Endothelial cell of umbilical vein (primary cell): ENCODE data around the gene GLDN. TPM values are rescaled to one million over a fixed set of nuclear protein-coding genes. Genes with fewer than 3 reads are reported as not detected.

ENCODE experiments used
- BruUV-seq: library from RNA; stranded (reverse); fragments of 400-500 nt; replicated peaks from 2 replicates; lab custom pipeline; 2021; lab: Mats Ljungman, UMichigan
- CTCF ChIA-PET: fragments of 300-600, 350-600 bp; sonication (Branson Sonifier 250); formaldehyde crosslinking; loops from one replicate; lab custom pipeline; 2021; ENCODE audit warnings: antibody characterized with exemption, inconsistent platforms; lab: Charles Lee
- POLR2A ChIA-PET: fragments of 300-600, 350-600 bp; sonication (Branson Sonifier 250); formaldehyde crosslinking; loops from one replicate; lab custom pipeline; 2021; ENCODE audit warnings: antibody characterized with exemption, inconsistent platforms; lab: Charles Lee
- DNase-seq: peaks from one replicate; pipeline ENCODE4 v3.0.0-alpha.2; 2011; ENCODE audit warnings: low read depth, low spot score
- FAIRE-seq: peaks from 2 replicates; lab custom pipeline; 2011; peaks lifted over from hg19 to GRCh38; lab: Jason Lieb, UNC
- H2AFZ ChIP-seq: 2 replicates; pipeline ENCODE4 v1.6.0; 2012; ENCODE audit warnings: low read depth, low read length, control low read depth, inconsistent platforms
- H3K27ac ChIP-seq: 2 replicates; pipeline ENCODE4 v1.5.1; 2011; ENCODE audit warnings: low read depth, mild to moderate bottlenecking, control low read depth, low read length, moderate library complexity; ENCODE audit not compliant: insufficient read depth
- H3K27me3 ChIP-seq, 2 experiments: 2 replicates each; pipeline versions ENCODE4 v1.6.0 to v1.6.1; 2011; ENCODE audit warnings: low read length in 2 of 2, mixed read lengths in 1 of 2; ENCODE audit not compliant: control insufficient read depth in 2 of 2, insufficient read depth in 2 of 2
- H3K36me3 ChIP-seq, 2 experiments: 2 replicates in 1 of 2; 3 replicates in 1 of 2; pipeline ENCODE4 v1.5.1; 2011; ENCODE audit warnings: low read length in 2 of 2, mild to moderate bottlenecking in 1 of 2, moderate library complexity in 1 of 2; ENCODE audit not compliant: control insufficient read depth in 2 of 2, insufficient read depth in 2 of 2; ENCODE audit errors: extremely low read depth in 1 of 2
- H3K4me1 ChIP-seq: 3 replicates; pipeline ENCODE4 v1.5.1; 2011; ENCODE audit warnings: mild to moderate bottlenecking, low read length; ENCODE audit not compliant: control insufficient read depth, insufficient read depth; ENCODE audit errors: extremely low read depth
- H3K4me2 ChIP-seq: 2 replicates; pipeline ENCODE4 v1.6.1; 2011; ENCODE audit warnings: low read length, control low read depth, mixed read lengths; ENCODE audit not compliant: insufficient read depth
- H3K4me3 ChIP-seq, 3 experiments: fragments of 200-600 bp in 1 of 3; sonication (generic), shearing (Covaris generic) in 1 of 3; replicated peaks in 1 of 3; 2 replicates each; pipeline ENCODE4 v1.5.1; 2011 to 2016; ENCODE audit warnings: control low read depth in 3 of 3, low read length in 3 of 3, mild to moderate bottlenecking in 2 of 3, inconsistent platforms in 1 of 3, low read depth in 1 of 3, moderate library complexity in 1 of 3; ENCODE audit not compliant: insufficient read depth in 1 of 3
- H3K79me2 ChIP-seq: 2 replicates; pipeline ENCODE4 v1.6.0; 2012; ENCODE audit warnings: low read length, inconsistent platforms; ENCODE audit not compliant: control insufficient read depth, insufficient read depth
- H3K9ac ChIP-seq: replicated peaks from 2 replicates; pipeline ENCODE3; 2011; ENCODE audit warnings: low read length, control low read depth; ENCODE audit not compliant: insufficient read depth; ENCODE audit errors: extremely low read depth
- H3K9me1 ChIP-seq: replicated peaks from 3 replicates; pipeline ENCODE4 v1.6.0; 2011; ENCODE audit warnings: mild to moderate bottlenecking, low read length; ENCODE audit not compliant: control insufficient read depth, insufficient read depth; ENCODE audit errors: extremely low read depth
- H3K9me3 ChIP-seq: replicated peaks from 2 replicates; pipeline ENCODE4 v1.5.1; 2012; ENCODE audit warnings: low read length, inconsistent platforms; ENCODE audit not compliant: control insufficient read depth, insufficient read depth
- H4K20me1 ChIP-seq: replicated peaks from 2 replicates; pipeline ENCODE3; 2011; ENCODE audit warnings: mild to moderate bottlenecking, low read length; ENCODE audit not compliant: control insufficient read depth, insufficient read depth; ENCODE audit errors: extremely low read depth
- CTCF ChIP-seq, 2 donors: IDR thresholded peaks; 1 replicate in 1 of 2; 2 replicates in 1 of 2; pipeline ENCODE4 v1.5.1; 2011; ENCODE audit warnings: low read length in 2 of 2, mild to moderate bottlenecking in 2 of 2, moderate library complexity in 2 of 2, control low read depth in 1 of 2, inconsistent platforms in 1 of 2, low read depth in 1 of 2; ENCODE audit not compliant: insufficient read depth in 1 of 2; ENCODE audit errors: extremely low read depth in 1 of 2
- EZH2 ChIP-seq: IDR thresholded peaks from 2 replicates; pipeline ENCODE4 v1.6.1; 2012; ENCODE audit warnings: borderline replicate concordance, low read depth, mild to moderate bottlenecking, moderate library complexity, low read length, inconsistent platforms; ENCODE audit not compliant: severe bottlenecking
- FOS ChIP-seq: IDR thresholded peaks from 2 replicates; pipeline ENCODE4 v1.6.1; 2011; ENCODE audit warnings: mild to moderate bottlenecking, low read length, moderate library complexity, borderline replicate concordance; ENCODE audit not compliant: insufficient read depth
- GATA2 ChIP-seq: IDR thresholded peaks from 2 replicates; pipeline ENCODE4 v1.7.0; 2011; ENCODE audit warnings: low read depth, mild to moderate bottlenecking, moderate library complexity, mixed read lengths, low read length; ENCODE audit not compliant: insufficient read length, insufficient read depth
- JUN ChIP-seq: IDR thresholded peaks from 2 replicates; pipeline ENCODE4 v1.6.1; 2011; ENCODE audit warnings: borderline replicate concordance, low read depth; ENCODE audit not compliant: insufficient read length, insufficient read depth
- MAX ChIP-seq: IDR thresholded peaks from 2 replicates; pipeline ENCODE4 v1.6.1; 2011; ENCODE audit not compliant: insufficient read depth, insufficient read length
- MYC ChIP-seq: IDR thresholded peaks from one replicate; pipeline ENCODE4 v1.6.1; 2011; ENCODE audit warnings: mild to moderate bottlenecking, low read depth, low read length
- POLR2A ChIP-seq: IDR thresholded peaks from 2 replicates; pipeline ENCODE4 v1.6.1; 2012; ENCODE audit warnings: low read depth, mild to moderate bottlenecking, control low read depth, low read length
- POLR2AphosphoS5 ChIP-seq: IDR thresholded peaks from 2 replicates; pipeline ENCODE4 v1.6.1; 2012; ENCODE audit warnings: low read depth, mild to moderate bottlenecking, control low read depth, low read length, moderate library complexity; ENCODE audit not compliant: insufficient read depth
- dilution Hi-C: fragments of 300-500 bp; cut with MboI; formaldehyde crosslinking; loops from one replicate; pipeline ENCODE4 v1.15.0; 2019; ENCODE audit warnings: low sequenced_read_pairs; ENCODE audit not compliant: extremely low pct_ligation_motif_present
- intact Hi-C: fragments of 100-400 bp; cut with micrococcal nuclease; formaldehyde crosslinking; loops from one replicate; pipeline ENCODE4 v1.10.0; 2022
- polyA plus RNA-seq, 4 experiments: library from polyadenylated mRNA; depleted of rRNA in 3 of 4; stranded (reverse) in 3 of 4; unstranded in 1 of 4; fragments of >200 nt; gene quantifications; 2 replicates each; pipeline versions ENCODE4 v1.2.1 to v1.2.3, GENCODE V29; 2011 to 2012; ENCODE audit warnings: missing spikeins in 1 of 4
- total RNA-seq: library from RNA; stranded (reverse); gene quantifications from 2 replicates; pipeline ENCODE4 v1.2.3, GENCODE V29; 2021

The GLDN gene
- total and polyA plus RNA-seq, 2 donors (not counting 3 experiments of a cell fraction or from before 2014, with no cell fraction given) = not detected

GRCh38 chr15:51398626-51399025 is 57.2 kb downstream of the GLDN start:
- no peaks in the 10 kb centered on the region for H3K36me3 ChIP-seq
- ChIA-PET CTCF (interaction anchor here (0.9 to 2.4 kb wide), 8 partner anchors 11 to 235 kb away, joined by 3 to 11 read pairs (median 4); no protein-coding TSS in a partner anchor), POLR2A (no interaction called here)
- no peak overlapping the region for H3K4me2 ChIP-seq
- no peak overlapping the region for H3K27ac ChIP-seq
- intact Hi-C loops (no loop called here), dilution Hi-C loops (no loop called here)
- no peaks in the 10 kb centered on the region for H3K79me2 ChIP-seq
- H3K9me3 ChIP-seq = no peaks in the 10 kb centered on the region
- H3K27me3 ChIP-seq = peaks cover 52 to 62% of the 10 kb centered on the region in 2 experiments
- H3K9me1 ChIP-seq = no peaks in the 10 kb centered on the region
- BruUV-seq = no TSS peak
- H3K9ac ChIP-seq = no peak overlapping the region
- no peak overlapping the region for H3K4me3 ChIP-seq
- no peak for FAIRE-seq
- DNase-seq = no peak
- H3K4me1 ChIP-seq = no peaks in the 10 kb centered on the region
- TF ChIP-seq GATA2 (no peak), MYC (no peak), EZH2 (no peak), JUN (no peak), MAX (no peak), POLR2AphosphoS5 (no peak), FOS (no peak), CTCF (IDR thresholded peaks at IDR 0.05; ENCODE audit: extremely low read depth in 1 of 2, insufficient read depth in 1 of 2, low read depth in 1 of 2, low read length in 2 of 2) (no peak), POLR2A (no peak)
- no peak overlapping the region for H2AFZ ChIP-seq
- H4K20me1 ChIP-seq = no peaks in the 10 kb centered on the region
